Thyroid gland (tissue), 4 donors: ENCODE measurements around the gene ELMO1. TPM values are rescaled to one million over a fixed set of nuclear protein-coding genes. Genes with fewer than 3 reads are reported as not detected.

Experiments used
- DNase-seq, 2 donors: peaks; one replicate each; pipeline ENCODE4 v3.0.0-alpha.2; 2019
- H3K27ac ChIP-seq, 3 donors: fragments of 200-600 bp; sonication (generic); 1 replicate in 2 of 3; 2 replicates in 1 of 3; pipeline ENCODE4 v1.5.1; 2016 to 2019; ENCODE audit warnings: mild to moderate bottlenecking in 1 of 3, moderate library complexity in 1 of 3
- H3K27me3 ChIP-seq: fragments of 200-600 bp; sonication (generic); one replicate; pipeline ENCODE4 v1.5.1; 2019
- H3K36me3 ChIP-seq, 2 donors: fragments of 200-600 bp; sonication (generic); one replicate each; pipeline ENCODE4 v1.5.1; 2016 to 2019
- H3K4me1 ChIP-seq, 2 donors: fragments of 200-600 bp; sonication (generic); one replicate each; pipeline ENCODE4 v1.5.1; 2017 to 2019
- H3K4me3 ChIP-seq, 3 donors: fragments of 200-600 bp; sonication (generic); replicated peaks in 1 of 3; 1 replicate in 2 of 3; 2 replicates in 1 of 3; pipeline ENCODE4 v1.5.1; 2016; ENCODE audit warnings: mild to moderate bottlenecking in 1 of 3
- H3K9me3 ChIP-seq: fragments of 200-600 bp; sonication (generic); one replicate; pipeline ENCODE4 v1.5.1; 2017
- CTCF ChIP-seq, 6 experiments: fragments of 200-600 bp in 3 of 6; fragments of 450-650 bp in 3 of 6; sonication (generic) in 3 of 6; IDR thresholded peaks; one replicate each; pipeline ENCODE4 v1.5.1; 2016 to 2019; ENCODE audit warnings: antibody characterized with exemption in 6 of 6, mild to moderate bottlenecking in 2 of 6, inconsistent platforms in 1 of 6, moderate library complexity in 1 of 6
- POLR2A ChIP-seq, 2 donors: fragments of 450-650 bp; IDR thresholded peaks; one replicate each; pipeline ENCODE4 v1.6.1; 2017; ENCODE audit warnings: antibody characterized with exemption in 2 of 2, mild to moderate bottlenecking in 2 of 2, moderate library complexity in 1 of 2
- WGBS, 2 donors: methylation state at CpG; one replicate each; pipeline ENCODE4 v1.1.5; 2017; 5-methylcytosine and 5-hydroxymethylcytosine counted together
- intact Hi-C: fragments of 100-400 bp; cut with DNase I; formaldehyde crosslinking; loops from one replicate; pipeline ENCODE4 v1.15.1; 2023
- total RNA-seq, 4 donors: library from RNA; depleted of rRNA; stranded (reverse); fragments of >200 nt; gene quantifications; one replicate each; pipeline ENCODE4 v1.2.3, GENCODE V29; 2016

ELMO1 gene
- total RNA-seq, 4 donors from 2014 or later, result 168 to 423 (median 312) TPM

- Histone ChIP-seq H3K4me1 (peaks cover 7 to 28% of the 10 kb centered on the region in 2 donors), H3K4me3 (no peak overlapping the region), H3K27ac (peak overlapping the region in 2 of 3 donors; percentile 66 to 72), H3K9me3 (no peaks in the 10 kb centered on the region), H3K36me3 (no peaks in the 10 kb centered on the region), H3K27me3 (no peaks in the 10 kb centered on the region)
- intact Hi-C loops, result no loop called here
- no peak for TF ChIP-seq CTCF (IDR thresholded peaks at IDR 0.05)
- no peak for TF ChIP-seq POLR2A (IDR thresholded peaks at IDR 0.05)
- 93 to 98% methylated on average over 4 of the region's 4 CpGs for WGBS, 2 donors
- no peak for DNase-seq
These were observed 416.4 kb downstream of the ELMO1 start for GRCh38 chr7:37032258-37032601.

GRCh38 chr7:37031571-37032257 lies 416.9 kb downstream of the ELMO1 start:
- no peaks in the 10 kb centered on the region for H3K36me3 ChIP-seq
- no peak overlapping the region for H3K4me3 ChIP-seq
- peak overlapping the region; percentile 3 to 72 (median 66) for H3K27ac ChIP-seq
- intact Hi-C loops, result no loop called here
- WGBS, 2 donors, result 47 to 64% methylated on average over 9 of the region's 9 CpGs
- peaks cover 7 to 33% of the 10 kb centered on the region in 2 donors for H3K4me1 ChIP-seq
- H3K9me3 ChIP-seq, result no peaks in the 10 kb centered on the region
- H3K27me3 ChIP-seq, result no peaks in the 10 kb centered on the region
- peak; percentile 42 to 55 for DNase-seq
- TF ChIP-seq CTCF (IDR thresholded peaks at IDR 0.05) (no peak), POLR2A (IDR thresholded peaks at IDR 0.05) (no peak)

- no peaks in the 10 kb centered on the region for H3K36me3 ChIP-seq
- no peaks in the 10 kb centered on the region for H3K9me3 ChIP-seq
- no peak for TF ChIP-seq CTCF (IDR thresholded peaks at IDR 0.05)
- TF ChIP-seq POLR2A (IDR thresholded peaks at IDR 0.05), result no peak
- H3K4me1 ChIP-seq, result peaks cover 7 to 35% of the 10 kb centered on the region in 2 donors
- intact Hi-C loops, result no loop called here
- H3K4me3 ChIP-seq, result no peak overlapping the region
- H3K27ac ChIP-seq, result no peak overlapping the region
- no peak for DNase-seq
- 91 to 94% methylated on average over 5 of the region's 5 CpGs for WGBS, 2 donors
- no peaks in the 10 kb centered on the region for H3K27me3 ChIP-seq
These were observed 419.7 kb downstream of the ELMO1 start for GRCh38 chr7:37028909-37029440.

- intact Hi-C loops, result no loop called here
- Histone ChIP-seq H3K36me3 (no peaks in the 10 kb centered on the region), H3K9me3 (no peaks in the 10 kb centered on the region), H3K4me3 (no peak overlapping the region), H3K27ac (no peak overlapping the region), H3K4me1 (peaks cover 7 to 31% of the 10 kb centered on the region in 2 donors), H3K27me3 (no peaks in the 10 kb centered on the region)
- WGBS, 2 donors, result 92 to 96% methylated on average over 6 of the region's 6 CpGs
- no peak for DNase-seq
- TF ChIP-seq CTCF (IDR thresholded peaks at IDR 0.05) (no peak), POLR2A (IDR thresholded peaks at IDR 0.05) (no peak)
These were observed 420.9 kb downstream of the ELMO1 start for GRCh38 chr7:37027557-37028341.

- WGBS, 2 donors, result 80 to 81% methylated on average over 1 of the region's 1 CpG
- TF ChIP-seq POLR2A (IDR thresholded peaks at IDR 0.05) (no peak), CTCF (IDR thresholded peaks at IDR 0.05) (no peak)
- H3K27me3 ChIP-seq, result no peaks in the 10 kb centered on the region
- H3K4me3 ChIP-seq, result no peak overlapping the region
- no peaks in the 10 kb centered on the region for H3K9me3 ChIP-seq
- H3K27ac ChIP-seq, result no peak overlapping the region
- DNase-seq, result no peak
- no peaks in the 10 kb centered on the region for H3K36me3 ChIP-seq
- intact Hi-C loops, result no loop called here
- peaks cover 1 to 25% of the 10 kb centered on the region in 2 donors for H3K4me1 ChIP-seq
These were observed 421.6 kb downstream of the ELMO1 start for GRCh38 chr7:37027104-37027503.
